ENCODE measurements around the gene C5orf22. TPM values are rescaled to one million over a fixed set of nuclear protein-coding genes. Genes with fewer than 3 reads are reported as not detected.
"Not testable (repeated sequence)": the region's sequence is repeated elsewhere in the genome, so short reads cannot be mapped to it uniquely, and the experiment has no call there.

C5orf22 gene
- total RNA-seq, 2 experiments from 2014 or later: 25.2 to 30.6 TPM

DNA sequence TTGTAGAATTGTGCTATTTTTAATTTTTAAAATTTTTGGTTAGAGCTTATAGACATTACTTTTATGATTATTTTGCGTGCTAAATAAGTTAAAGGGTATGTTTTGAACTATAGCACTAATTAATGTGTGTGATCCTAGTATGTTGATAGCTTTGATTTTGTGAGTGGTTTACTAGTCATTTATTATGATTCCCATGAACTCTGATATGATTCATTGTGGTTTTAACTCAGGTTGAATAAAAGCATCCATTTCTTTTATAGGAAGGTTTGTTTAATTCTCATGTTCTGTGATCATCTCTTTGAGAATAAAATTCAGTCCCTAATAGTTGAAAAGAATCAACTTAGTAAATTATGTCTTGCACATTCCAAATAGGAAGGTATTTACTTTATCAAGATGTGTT lies 22.5 kb downstream of the C5orf22 start:
- Mint-ChIP-seq H3K27me3 (no peaks in the 10 kb centered on the region), H3K27ac (no peak overlapping the region), H3K4me1 (peaks cover 14% of the 10 kb centered on the region), H3K4me3 (no peak overlapping the region), H3K9me3 (ENCODE audit: low read depth) (no peaks in the 10 kb centered on the region), H3K36me3 (ENCODE audit: low read depth) (peaks cover 47% of the 10 kb centered on the region)
- POLR2A ChIA-PET: no interaction called here
- intact Hi-C loops (cut with DNase I, micrococcal nuclease): no loop called here
- DNase-seq (no peak), ATAC-seq (no peak)
- CTCF ChIA-PET: no interaction called here

GRCh38 chr5:31556461-31556860 lies 24.4 kb downstream of the C5orf22 start:
- ChIA-PET CTCF (no interaction called here), POLR2A (no interaction called here)
- H3K4me1 Mint-ChIP-seq: peaks cover 14% of the 10 kb centered on the region
- no peak overlapping the region for H3K4me3 Mint-ChIP-seq
- no peaks in the 10 kb centered on the region for H3K27me3 Mint-ChIP-seq
- no peaks in the 10 kb centered on the region for H3K9me3 Mint-ChIP-seq (ENCODE audit: low read depth)
- no peak for DNase-seq
- H3K36me3 Mint-ChIP-seq (ENCODE audit: low read depth): peaks cover 47% of the 10 kb centered on the region
- intact Hi-C loops (cut with DNase I, micrococcal nuclease): no loop called here
- H3K27ac Mint-ChIP-seq: no peak overlapping the region
- ATAC-seq: no peak

DNA sequence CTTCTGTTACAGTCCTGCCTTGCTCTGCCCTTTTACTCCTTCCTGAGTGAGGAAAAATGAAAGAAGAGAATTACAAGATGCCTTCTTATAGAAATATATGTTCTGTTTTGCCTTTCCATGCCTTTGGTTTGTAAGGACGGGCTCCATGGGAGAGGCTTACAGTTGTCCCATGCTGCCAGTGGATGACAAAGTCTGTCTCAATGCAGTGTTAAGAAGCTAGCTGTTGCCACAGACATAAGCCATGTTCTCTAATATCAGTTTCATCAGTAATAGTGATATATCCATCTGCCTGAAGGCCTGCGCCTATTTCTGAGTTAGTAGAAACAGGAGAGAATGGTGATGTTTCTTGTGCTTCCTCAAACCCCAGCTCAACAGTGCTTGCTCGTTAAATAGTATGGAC lies 27.8 kb downstream of the C5orf22 start:
- H3K4me3 Mint-ChIP-seq: no peak overlapping the region
- peaks cover 5% of the 10 kb centered on the region for H3K4me1 Mint-ChIP-seq
- intact Hi-C loops (cut with DNase I, micrococcal nuclease): no loop called here
- H3K27ac Mint-ChIP-seq: no peak overlapping the region
- CTCF ChIA-PET: no interaction called here
- ATAC-seq (no peak), DNase-seq (no peak)
- peaks cover 23% of the 10 kb centered on the region for H3K36me3 Mint-ChIP-seq (ENCODE audit: low read depth)
- no peaks in the 10 kb centered on the region for H3K27me3 Mint-ChIP-seq
- POLR2A ChIA-PET: no interaction called here
- no peaks in the 10 kb centered on the region for H3K9me3 Mint-ChIP-seq (ENCODE audit: low read depth)

- Mint-ChIP-seq H3K36me3 (ENCODE audit: low read depth) (peaks cover 9% of the 10 kb centered on the region), H3K27ac (no peak overlapping the region), H3K9me3 (ENCODE audit: low read depth) (peaks cover 3% of the 10 kb centered on the region), H3K4me3 (no peak overlapping the region), H3K4me1 (peaks cover 4% of the 10 kb centered on the region), H3K27me3 (no peaks in the 10 kb centered on the region)
- POLR2A ChIA-PET: no interaction called here
- CTCF ChIA-PET: no interaction called here
- no peak for DNase-seq
- no peak for ATAC-seq
- intact Hi-C loops (cut with DNase I, micrococcal nuclease): no loop called here
Measured at GRCh38 chr5:31561946-31562345, 29.8 kb downstream of the C5orf22 start.

DNA sequence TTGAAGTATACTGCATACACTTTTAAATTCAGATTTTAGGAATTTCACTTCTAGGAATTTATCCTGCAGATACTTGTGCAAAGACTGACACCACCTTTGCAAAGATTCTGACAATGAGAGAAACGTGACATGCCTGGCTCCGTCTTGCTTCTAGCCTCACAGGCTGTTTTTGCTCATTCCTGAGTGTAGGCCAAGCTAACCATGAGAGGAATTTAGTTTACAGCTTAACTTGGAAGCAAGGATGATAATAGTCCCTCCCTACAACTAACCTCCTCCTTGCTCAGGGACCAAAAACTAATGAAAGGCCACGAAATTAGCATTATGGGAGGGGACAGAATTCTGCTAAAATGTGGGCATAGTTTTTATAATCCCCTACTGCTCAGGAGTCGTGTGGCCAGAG lies 31.1 kb downstream of the C5orf22 start:
- H3K9me3 Mint-ChIP-seq (ENCODE audit: low read depth): peaks cover 3% of the 10 kb centered on the region
- no peak overlapping the region for H3K4me3 Mint-ChIP-seq
- ChIA-PET POLR2A (no interaction called here), CTCF (no interaction called here)
- peaks cover under 1% of the 10 kb centered on the region for H3K4me1 Mint-ChIP-seq
- ATAC-seq (no peak), DNase-seq (no peak)
- peaks cover under 1% of the 10 kb centered on the region for H3K36me3 Mint-ChIP-seq (ENCODE audit: low read depth)
- no peaks in the 10 kb centered on the region for H3K27me3 Mint-ChIP-seq
- H3K27ac Mint-ChIP-seq: no peak overlapping the region
- intact Hi-C loops (cut with DNase I, micrococcal nuclease): no loop called here

- intact Hi-C loops (cut with DNase I, micrococcal nuclease); H3K4me1 Mint-ChIP-seq; POLR2A ChIA-PET; DNase-seq; ATAC-seq; H3K27ac Mint-ChIP-seq; H3K36me3 Mint-ChIP-seq (ENCODE audit: low read depth); CTCF ChIA-PET; H3K9me3 Mint-ChIP-seq (ENCODE audit: low read depth); H3K4me3 Mint-ChIP-seq; H3K27me3 Mint-ChIP-seq: not testable (repeated sequence)
Measured at GRCh38 chr5:31566362-31566761, 34.3 kb downstream of the C5orf22 start.

- H3K27me3 Mint-ChIP-seq: no peaks in the 10 kb centered on the region
- H3K36me3 Mint-ChIP-seq (ENCODE audit: low read depth): no peaks in the 10 kb centered on the region
- H3K4me3 Mint-ChIP-seq: no peak overlapping the region
- ChIA-PET POLR2A (no interaction called here), CTCF (no interaction called here)
- intact Hi-C loops (cut with DNase I, micrococcal nuclease): no loop called here
- no peaks in the 10 kb centered on the region for H3K4me1 Mint-ChIP-seq
- ATAC-seq (no peak), DNase-seq (no peak)
- peaks cover 3% of the 10 kb centered on the region for H3K9me3 Mint-ChIP-seq (ENCODE audit: low read depth)
- H3K27ac Mint-ChIP-seq: no peak overlapping the region
Measured at GRCh38 chr5:31568302-31568835, 36.3 kb downstream of the C5orf22 start.

- H3K36me3 Mint-ChIP-seq (ENCODE audit: low read depth): no peaks in the 10 kb centered on the region
- H3K4me1 Mint-ChIP-seq: no peaks in the 10 kb centered on the region
- H3K9me3 Mint-ChIP-seq (ENCODE audit: low read depth): peaks cover 3% of the 10 kb centered on the region
- ChIA-PET POLR2A (no interaction called here), CTCF (no interaction called here)
- no peaks in the 10 kb centered on the region for H3K27me3 Mint-ChIP-seq
- ATAC-seq (no peak), DNase-seq (no peak)
- intact Hi-C loops (cut with DNase I, micrococcal nuclease): no loop called here
- H3K27ac Mint-ChIP-seq: no peak overlapping the region
- no peak overlapping the region for H3K4me3 Mint-ChIP-seq
Measured at GRCh38 chr5:31569068-31569467, 37.0 kb downstream of the C5orf22 start.

DNA sequence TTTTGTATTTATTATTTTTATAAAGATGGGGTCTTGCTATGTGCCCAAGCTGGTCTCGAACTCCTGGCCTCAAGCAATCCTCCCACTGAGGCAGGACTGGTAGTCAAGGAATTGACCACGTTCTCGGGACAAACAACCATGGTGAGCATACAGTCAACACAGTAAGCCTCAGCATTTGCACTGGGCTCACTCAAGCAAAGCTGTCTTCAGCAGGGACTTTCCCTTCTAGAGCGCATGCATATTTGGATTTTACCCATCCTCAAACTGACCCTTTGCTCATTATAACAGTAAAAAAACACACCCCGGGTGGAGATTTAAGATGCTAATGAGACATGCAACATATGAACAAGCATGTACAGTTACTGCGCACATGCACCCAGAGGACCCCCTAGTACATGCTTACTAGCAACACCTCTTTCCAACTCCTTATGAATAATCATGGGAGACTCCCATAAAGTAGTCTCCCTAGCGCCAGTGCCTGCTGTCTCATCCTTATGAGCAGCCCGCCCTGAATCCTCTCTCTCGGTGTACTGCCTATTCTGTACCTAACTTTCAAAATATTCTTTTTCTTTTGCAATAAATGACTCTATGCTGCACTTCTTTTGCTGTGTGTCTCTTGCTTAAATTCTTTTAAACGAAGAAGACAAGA lies 41.5 kb downstream of the C5orf22 start:
- ChIA-PET CTCF (interaction anchor here (1.6 kb wide), 1 partner anchor 503 kb away, joined by 3 read pairs; no protein-coding TSS in a partner anchor), POLR2A (no interaction called here)
- peaks cover 9% of the 10 kb centered on the region for H3K27me3 Mint-ChIP-seq
- DNase-seq (no peak), ATAC-seq (no peak)
- intact Hi-C loops (cut with DNase I, micrococcal nuclease): no loop called here
- no peaks in the 10 kb centered on the region for H3K36me3 Mint-ChIP-seq (ENCODE audit: low read depth)
- H3K4me1 Mint-ChIP-seq: peaks cover 3% of the 10 kb centered on the region
- H3K9me3 Mint-ChIP-seq (ENCODE audit: low read depth): no peaks in the 10 kb centered on the region
- no peak overlapping the region for H3K27ac Mint-ChIP-seq
- H3K4me3 Mint-ChIP-seq: no peak overlapping the region

DNA sequence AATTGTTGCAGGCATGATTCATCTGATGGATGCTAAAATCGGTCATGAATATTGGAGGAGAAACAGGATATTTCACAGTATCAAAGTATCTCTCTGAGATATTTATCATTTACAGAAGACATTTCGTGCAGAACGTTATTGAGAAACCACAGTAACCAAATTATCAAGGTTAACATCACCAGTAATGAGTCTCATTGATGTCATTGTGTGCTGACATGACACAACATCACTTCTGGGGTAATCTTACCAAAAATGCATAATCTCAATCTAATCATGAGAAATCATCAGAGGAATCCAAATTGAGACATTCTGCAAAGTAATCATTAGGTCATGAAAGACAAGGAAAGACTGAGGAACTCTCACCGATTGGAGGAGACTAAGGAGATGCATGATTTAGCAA lies 42.7 kb downstream of the C5orf22 start:
- ATAC-seq (no peak), DNase-seq (no peak)
- ChIA-PET CTCF (interaction anchor here (0.5 to 1.6 kb wide), 2 partner anchors 502 to 752 kb away, joined by 3 to 5 read pairs; no protein-coding TSS in a partner anchor), POLR2A (no interaction called here)
- no peaks in the 10 kb centered on the region for H3K9me3 Mint-ChIP-seq (ENCODE audit: low read depth)
- no peak overlapping the region for H3K4me3 Mint-ChIP-seq
- H3K36me3 Mint-ChIP-seq (ENCODE audit: low read depth): no peaks in the 10 kb centered on the region
- peaks cover 3% of the 10 kb centered on the region for H3K4me1 Mint-ChIP-seq
- peaks cover 9% of the 10 kb centered on the region for H3K27me3 Mint-ChIP-seq
- no peak overlapping the region for H3K27ac Mint-ChIP-seq
- intact Hi-C loops (cut with DNase I, micrococcal nuclease): no loop called here

DNA sequence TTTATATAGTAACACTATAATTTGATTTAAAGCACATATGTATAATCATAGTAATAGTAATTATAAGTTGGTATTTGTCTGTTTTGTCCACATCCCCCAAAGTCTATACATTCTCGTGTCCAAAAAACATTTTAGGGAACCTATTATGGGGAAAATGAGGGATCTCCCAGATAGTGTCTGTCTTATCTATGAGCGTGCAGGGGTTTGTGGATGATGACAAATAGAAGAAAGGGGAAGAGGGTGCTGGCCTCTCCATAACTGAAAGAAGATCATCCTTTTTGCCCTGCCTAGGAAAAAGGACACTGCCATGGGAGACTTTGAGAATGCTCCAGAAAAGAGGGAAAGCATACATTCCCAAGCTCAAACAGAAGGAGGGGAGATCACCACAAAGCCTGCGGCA lies 45.3 kb downstream of the C5orf22 start:
- Mint-ChIP-seq H3K9me3 (ENCODE audit: low read depth) (no peaks in the 10 kb centered on the region), H3K27ac (no peak overlapping the region), H3K4me1 (peaks cover 3% of the 10 kb centered on the region), H3K36me3 (ENCODE audit: low read depth) (no peaks in the 10 kb centered on the region), H3K4me3 (no peak overlapping the region), H3K27me3 (peaks cover 12% of the 10 kb centered on the region)
- CTCF ChIA-PET: no interaction called here
- DNase-seq (no peak), ATAC-seq (no peak)
- POLR2A ChIA-PET: no interaction called here
- intact Hi-C loops (cut with DNase I, micrococcal nuclease): no loop called here

GRCh38 chr5:31579558-31579957 lies 47.5 kb downstream of the C5orf22 start:
- DNase-seq (no peak), ATAC-seq (no peak)
- Mint-ChIP-seq H3K4me3 (no peak overlapping the region), H3K36me3 (ENCODE audit: low read depth) (no peaks in the 10 kb centered on the region), H3K4me1 (peaks cover 3% of the 10 kb centered on the region), H3K27me3 (peaks cover 16% of the 10 kb centered on the region), H3K27ac (no peak overlapping the region), H3K9me3 (ENCODE audit: low read depth) (no peaks in the 10 kb centered on the region)
- intact Hi-C loops (cut with DNase I, micrococcal nuclease): no loop called here
- ChIA-PET POLR2A (no interaction called here), CTCF (interaction anchor here (1.2 kb wide), 2 partner anchors 497 to 513 kb away, joined by 3 to 6 read pairs; no protein-coding TSS in a partner anchor)

Data from activated CD4-positive, alpha-beta T cell treated with anti-CD3 and anti-CD28 coated beads for 36 hours (primary cell).